ENCODE data around the gene IL1RAPL1.

Gene IL1RAPL1

DNA sequence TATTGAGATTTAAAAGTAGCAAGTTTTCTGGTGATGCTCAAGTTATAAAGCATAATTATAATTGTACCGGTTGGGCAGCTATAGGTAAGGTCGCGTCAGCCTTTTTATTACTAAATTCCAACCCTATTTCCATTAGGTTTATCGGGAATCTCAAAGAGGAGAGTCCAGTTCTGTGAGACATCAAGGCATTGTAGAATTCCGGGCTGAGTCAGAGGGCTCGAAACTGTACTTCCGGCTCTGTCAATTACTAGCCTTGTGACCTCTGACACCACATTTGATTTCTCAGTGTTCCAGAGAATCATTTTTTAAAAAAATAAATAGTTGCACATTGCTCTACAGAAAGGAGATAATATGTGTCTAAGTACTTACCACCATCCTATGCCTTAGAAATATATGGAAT, 4.3 kb downstream of the IL1RAPL1 start:
- no peak overlapping the region for H3K27ac ChIP-seq
- TF ChIP-seq ZFX (IDR thresholded peaks at IDR 0.05), result no peak
- TF ChIP-seq, protein P1, sequence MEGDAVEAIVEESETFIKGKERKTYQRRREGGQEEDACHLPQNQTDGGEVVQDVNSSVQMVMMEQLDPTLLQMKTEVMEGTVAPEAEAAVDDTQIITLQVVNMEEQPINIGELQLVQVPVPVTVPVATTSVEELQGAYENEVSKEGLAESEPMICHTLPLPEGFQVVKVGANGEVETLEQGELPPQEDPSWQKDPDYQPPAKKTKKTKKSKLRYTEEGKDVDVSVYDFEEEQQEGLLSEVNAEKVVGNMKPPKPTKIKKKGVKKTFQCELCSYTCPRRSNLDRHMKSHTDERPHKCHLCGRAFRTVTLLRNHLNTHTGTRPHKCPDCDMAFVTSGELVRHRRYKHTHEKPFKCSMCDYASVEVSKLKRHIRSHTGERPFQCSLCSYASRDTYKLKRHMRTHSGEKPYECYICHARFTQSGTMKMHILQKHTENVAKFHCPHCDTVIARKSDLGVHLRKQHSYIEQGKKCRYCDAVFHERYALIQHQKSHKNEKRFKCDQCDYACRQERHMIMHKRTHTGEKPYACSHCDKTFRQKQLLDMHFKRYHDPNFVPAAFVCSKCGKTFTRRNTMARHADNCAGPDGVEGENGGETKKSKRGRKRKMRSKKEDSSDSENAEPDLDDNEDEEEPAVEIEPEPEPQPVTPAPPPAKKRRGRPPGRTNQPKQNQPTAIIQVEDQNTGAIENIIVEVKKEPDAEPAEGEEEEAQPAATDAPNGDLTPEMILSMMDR (conservative IDR thresholded peaks at IDR 0.05), result no peak

DNA sequence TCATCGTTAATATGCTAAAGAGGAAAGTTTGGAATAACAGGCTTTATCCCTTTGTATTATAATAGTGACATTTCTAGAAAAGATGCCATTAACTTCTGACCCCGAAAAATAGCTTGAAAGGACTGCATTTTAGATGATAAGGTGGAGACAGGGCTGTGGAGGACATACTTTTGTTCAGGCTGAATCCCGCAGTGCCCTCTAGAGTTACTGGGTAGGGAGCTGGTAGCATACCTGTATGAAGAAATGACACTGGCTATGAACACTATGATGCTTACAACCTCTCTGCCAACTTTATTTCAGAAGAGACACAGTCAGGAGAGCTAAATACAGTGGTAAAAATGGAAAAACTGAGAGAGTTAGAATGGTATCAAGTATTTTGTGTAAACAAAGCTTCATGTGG, 8.1 kb downstream of the IL1RAPL1 start:
- TF ChIP-seq, protein P1 (conservative IDR thresholded peaks at IDR 0.05), result no peak
- no peak for TF ChIP-seq ZFX (IDR thresholded peaks at IDR 0.05)
- no peak overlapping the region for H3K27ac ChIP-seq

DNA sequence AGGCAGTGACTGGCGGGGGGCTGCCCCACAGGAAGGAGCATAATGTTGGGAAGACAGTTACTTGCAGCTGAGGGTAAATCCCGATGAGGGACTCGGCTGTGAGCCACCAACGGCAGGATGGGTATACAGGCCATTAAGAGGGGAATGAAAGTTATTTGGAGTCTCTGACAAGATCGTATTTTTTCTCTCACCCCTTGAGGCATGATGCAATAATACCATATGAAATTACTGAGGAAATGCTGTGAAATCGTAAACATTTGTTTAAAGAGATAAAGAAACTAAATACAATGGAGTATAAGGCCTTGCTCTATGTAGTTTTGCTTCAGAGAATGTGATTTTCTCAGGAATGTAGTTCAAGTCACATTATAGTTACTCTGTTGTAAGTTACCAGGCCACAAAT, 12.7 kb downstream of the IL1RAPL1 start:
- H3K27ac ChIP-seq, result no peak overlapping the region
- TF ChIP-seq, protein P1 (conservative IDR thresholded peaks at IDR 0.05), result no peak
- TF ChIP-seq ZFX (IDR thresholded peaks at IDR 0.05), result no peak

DNA sequence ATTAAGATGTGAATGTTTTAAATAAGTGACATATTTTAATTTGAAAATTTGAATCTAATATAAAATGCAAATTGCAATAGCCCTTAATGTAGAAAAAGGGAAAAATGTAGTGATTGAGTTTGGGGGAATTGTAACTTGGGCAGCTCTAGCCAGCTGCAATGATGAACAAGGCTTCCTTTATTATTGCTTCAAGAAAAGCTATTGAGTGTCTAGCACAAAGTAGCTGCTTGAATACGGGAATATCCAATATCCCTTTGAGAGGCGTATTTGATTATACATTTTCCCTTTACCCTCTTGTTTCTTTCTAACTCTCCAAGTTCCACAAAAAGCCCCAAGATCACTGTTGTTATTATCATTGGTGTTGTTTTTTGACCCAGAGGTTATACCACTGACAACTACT, 21.8 kb downstream of the IL1RAPL1 start:
- H3K27ac ChIP-seq, result no peak overlapping the region
- TF ChIP-seq, protein P1 (conservative IDR thresholded peaks at IDR 0.05), result no peak
- no peak for TF ChIP-seq ZFX (IDR thresholded peaks at IDR 0.05)

DNA sequence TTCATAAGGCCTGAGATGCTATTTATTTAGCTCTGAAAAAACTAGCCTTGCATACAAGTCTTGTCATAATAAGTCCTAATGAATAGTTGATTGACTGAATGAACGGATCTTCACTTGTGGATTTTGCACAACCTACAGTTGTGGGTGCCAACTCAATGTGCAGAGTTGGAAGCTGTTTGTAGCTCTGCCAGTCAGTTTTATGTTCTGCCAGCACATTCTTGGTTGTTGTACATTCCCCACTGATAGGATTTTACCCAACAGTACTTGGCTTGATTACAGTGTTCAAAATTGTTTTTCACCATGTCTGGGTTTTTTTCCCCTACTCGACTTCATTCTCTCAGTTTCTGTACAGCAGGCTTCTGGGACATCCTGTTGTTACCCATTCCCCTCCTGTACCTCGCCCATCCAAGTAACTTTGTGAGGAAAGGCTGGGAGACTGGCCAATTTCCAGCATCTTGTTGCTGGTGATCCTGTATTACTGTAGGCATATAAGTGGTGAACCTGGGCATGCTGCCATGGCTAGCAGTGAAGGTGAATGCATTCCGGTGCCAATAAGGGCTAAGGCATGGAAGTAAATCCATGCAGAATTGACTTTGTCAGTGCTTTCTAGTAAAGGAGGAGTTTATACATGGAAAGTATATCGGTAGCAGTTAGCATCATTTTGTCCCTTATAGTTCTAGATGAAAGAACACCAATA, 22.8 kb downstream of the IL1RAPL1 start:
- no peak overlapping the region for H3K27ac ChIP-seq
- TF ChIP-seq, protein P1 (conservative IDR thresholded peaks at IDR 0.05), result no peak
- TF ChIP-seq ZFX (IDR thresholded peaks at IDR 0.05), result no peak

DNA sequence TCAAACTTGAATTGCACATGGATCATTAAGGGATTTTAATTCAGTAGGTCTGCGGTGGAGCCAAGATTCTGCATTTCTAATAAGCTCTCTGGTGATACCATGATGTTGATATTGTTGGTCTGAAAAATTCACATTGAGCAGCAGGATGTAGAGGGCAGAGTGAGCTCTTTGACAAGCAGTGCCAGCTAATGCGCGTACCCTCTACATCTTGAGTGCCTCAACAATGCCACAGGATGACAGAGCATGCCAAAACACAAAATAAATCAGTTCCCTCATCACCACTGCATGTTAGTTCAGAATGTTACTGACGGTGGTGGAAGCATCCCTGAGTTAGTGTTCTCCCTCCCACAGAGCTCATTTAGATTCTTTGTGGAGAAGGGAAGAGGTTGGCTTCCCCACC, 23.5 kb downstream of the IL1RAPL1 start:
- TF ChIP-seq, protein P1 (conservative IDR thresholded peaks at IDR 0.05), result no peak
- no peak for TF ChIP-seq ZFX (IDR thresholded peaks at IDR 0.05)
- no peak overlapping the region for H3K27ac ChIP-seq

DNA sequence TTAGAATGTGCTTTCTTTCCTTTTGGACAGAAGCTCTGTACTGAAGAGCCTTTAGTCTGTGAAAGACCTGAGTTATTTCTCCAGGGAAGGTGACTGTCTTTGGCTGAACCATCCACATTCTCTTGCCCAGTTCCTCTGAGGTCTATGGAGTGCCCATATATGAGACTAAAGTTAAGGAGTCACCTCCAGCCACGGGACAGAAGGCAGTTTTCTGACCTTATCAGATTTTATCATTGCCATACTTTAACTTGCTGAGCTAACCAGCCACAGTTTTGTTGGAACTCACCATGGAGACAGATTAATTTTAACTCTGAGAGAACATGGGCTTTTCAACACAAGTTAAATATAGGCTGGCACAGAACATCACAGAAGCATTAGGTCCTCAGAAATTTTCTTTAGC, 26.3 kb downstream of the IL1RAPL1 start:
- H3K27ac ChIP-seq, result no peak overlapping the region
- TF ChIP-seq ZFX (IDR thresholded peaks at IDR 0.05), result no peak
- TF ChIP-seq, protein P1 (conservative IDR thresholded peaks at IDR 0.05), result no peak

Measured in C4-2B (cell line).